HCT116 (cell line): Measurements from ENCODE around the gene FGF18.

ENCODE experiments used
- CTCF ChIP-seq, 3 experiments: fragments of 200-600 bp in 1 of 3; sonication (generic) in 1 of 3; IDR thresholded peaks in 2 of 3; conservative IDR thresholded peaks in 1 of 3; 2 replicates each; pipeline ENCODE4 v1.5.1; 2012 to 2017; ENCODE audit warnings: low read depth in 2 of 3, low read length in 2 of 3, antibody characterized with exemption in 1 of 3, borderline replicate concordance in 1 of 3, control low read depth in 1 of 3, mild to moderate bottlenecking in 1 of 3, mixed read lengths in 1 of 3, mixed run types in 1 of 3, moderate library complexity in 1 of 3; ENCODE audit not compliant: insufficient read depth in 1 of 3
- EZH2phosphoT487 ChIP-seq: fragments of 200-600 bp; IDR thresholded peaks from 2 replicates; pipeline ENCODE4 v1.6.1; 2018; ENCODE audit warnings: antibody characterized with exemption, borderline replicate concordance
- JUND ChIP-seq: IDR thresholded peaks from 2 replicates; pipeline ENCODE4 v1.6.1; 2012
- POLR2A ChIP-seq: IDR thresholded peaks from 2 replicates; pipeline ENCODE4 v1.7.0; 2011; ENCODE audit warnings: borderline replicate concordance; ENCODE audit not compliant: insufficient read depth, insufficient read length; ENCODE audit errors: extremely low read depth
- YY1 ChIP-seq: IDR thresholded peaks from 2 replicates; pipeline ENCODE4 v1.6.1; 2011; ENCODE audit warnings: low read length, low read depth, moderate library complexity, mild to moderate bottlenecking; ENCODE audit not compliant: insufficient replicate concordance; ENCODE audit errors: extremely low read depth
- ZNF274 ChIP-seq: fragments of 200-500 bp; sonication (Bioruptor generic); IDR thresholded peaks from 2 replicates; pipeline ENCODE4 v1.6.1; 2014; ENCODE audit warnings: mild to moderate bottlenecking, low read depth, low read length, inconsistent platforms

- TF ChIP-seq CTCF (IDR thresholded peaks at IDR 0.05 in 2 of 3, conservative IDR thresholded peaks at IDR 0.05 in 1 of 3; ENCODE audit: borderline replicate concordance in 1 of 3, insufficient read depth in 1 of 3, low read depth in 2 of 3, low read length in 2 of 3) = no peak
- no peak for TF ChIP-seq YY1
- no peak for TF ChIP-seq POLR2A
- no peak for TF ChIP-seq ZNF274
- TF ChIP-seq EZH2phosphoT487 = no peak
- no peak for TF ChIP-seq JUND
Measured at GRCh38 chr5:171429543-171429910, 10.1 kb downstream of the FGF18 start.
